NT2/D1 (cell line): ENCODE data around the gene DAB2IP.

Experiments
- DNase-seq: peaks from one replicate; pipeline ENCODE4 v3.0.0-alpha.2; 2011; ENCODE audit warnings: low read depth, low spot score
- H3K27me3 ChIP-seq: 2 replicates; pipeline ENCODE4 v1.6.0; 2011; ENCODE audit warnings: mild to moderate bottlenecking; ENCODE audit not compliant: insufficient read length, insufficient read depth
- H3K36me3 ChIP-seq: 2 replicates; pipeline ENCODE4 v1.6.1; 2011; ENCODE audit warnings: mild to moderate bottlenecking, low read length, mixed read lengths; ENCODE audit not compliant: insufficient read depth, insufficient read length
- H3K4me1 ChIP-seq: 2 replicates; pipeline ENCODE4 v1.5.1; 2011; ENCODE audit not compliant: insufficient read depth, insufficient read length
- H3K4me3 ChIP-seq: 2 replicates; pipeline ENCODE4 v1.5.1; 2011; ENCODE audit warnings: low read depth; ENCODE audit not compliant: insufficient read length
- H3K9ac ChIP-seq: 2 replicates; pipeline ENCODE4 v1.6.0; 2011; ENCODE audit warnings: low read depth; ENCODE audit not compliant: insufficient read length
- H3K9me3 ChIP-seq: 2 replicates; pipeline ENCODE4 v1.5.1; 2011; ENCODE audit warnings: mild to moderate bottlenecking, low read length; ENCODE audit not compliant: insufficient read depth
- SUZ12 ChIP-seq: IDR thresholded peaks from 2 replicates; pipeline ENCODE4 v1.6.1; 2011; ENCODE audit not compliant: insufficient read length, insufficient read depth; ENCODE audit errors: extremely low read depth
- YY1 ChIP-seq: IDR thresholded peaks from 2 replicates; pipeline ENCODE4 v1.6.1; 2011; ENCODE audit not compliant: insufficient read length, insufficient read depth
- ZNF274 ChIP-seq: IDR thresholded peaks from 2 replicates; pipeline ENCODE4 v1.6.1; 2011; ENCODE audit warnings: mild to moderate bottlenecking, low read depth, low read length

Gene DAB2IP

GRCh38 chr9:121783521-121784507 is 132.4 kb downstream of the DAB2IP start:
- TF ChIP-seq SUZ12, result no peak
- no peak for TF ChIP-seq YY1
- TF ChIP-seq ZNF274, result no peak
- DNase-seq, result no peak
- Histone ChIP-seq H3K9me3 (no peaks in the 10 kb centered on the region), H3K27me3 (no peaks in the 10 kb centered on the region), H3K9ac (peak overlapping the region; percentile 38), H3K36me3 (peaks cover 64% of the 10 kb centered on the region), H3K4me3 (no peak overlapping the region), H3K4me1 (peaks cover 39% of the 10 kb centered on the region)

- Histone ChIP-seq H3K4me3 (no peak overlapping the region), H3K36me3 (peaks cover 61% of the 10 kb centered on the region), H3K27me3 (no peaks in the 10 kb centered on the region), H3K9ac (peak overlapping the region; percentile 38), H3K4me1 (peaks cover 41% of the 10 kb centered on the region), H3K9me3 (no peaks in the 10 kb centered on the region)
- TF ChIP-seq ZNF274 (no peak), SUZ12 (no peak), YY1 (no peak)
- no peak for DNase-seq
Measured at GRCh38 chr9:121784731-121785411, 133.4 kb downstream of the DAB2IP start.

- Histone ChIP-seq H3K36me3 (peaks cover 50% of the 10 kb centered on the region), H3K9me3 (no peaks in the 10 kb centered on the region; the same call in 1 of the 2 replicates), H3K9ac (peak overlapping the region; percentile 65), H3K27me3 (no peaks in the 10 kb centered on the region), H3K4me3 (no peak overlapping the region), H3K4me1 (peaks cover 35% of the 10 kb centered on the region)
- TF ChIP-seq YY1 (no peak), ZNF274 (no peak), SUZ12 (no peak)
- no peak for DNase-seq
Measured at GRCh38 chr9:121785673-121786542, 134.5 kb downstream of the DAB2IP start.

GRCh38 chr9:121786543-121786948 is 135.1 kb downstream of the DAB2IP start:
- TF ChIP-seq ZNF274 (no peak), YY1 (no peak), SUZ12 (no peak)
- Histone ChIP-seq H3K4me1 (peaks cover 32% of the 10 kb centered on the region), H3K36me3 (peaks cover 44% of the 10 kb centered on the region), H3K9ac (peak overlapping the region; percentile 65), H3K9me3 (no peaks in the 10 kb centered on the region; the same call in 1 of the 2 replicates), H3K27me3 (no peaks in the 10 kb centered on the region), H3K4me3 (no peak overlapping the region)
- DNase-seq, result no peak

GRCh38 chr9:121786998-121787422 is 135.6 kb downstream of the DAB2IP start:
- peaks cover 39% of the 10 kb centered on the region for H3K36me3 ChIP-seq
- DNase-seq, result no peak
- peaks cover 3% of the 10 kb centered on the region; the same call in 1 of the 2 replicates for H3K9me3 ChIP-seq
- peak overlapping the region; percentile 65 for H3K9ac ChIP-seq
- H3K4me1 ChIP-seq, result peaks cover 32% of the 10 kb centered on the region
- no peak overlapping the region for H3K4me3 ChIP-seq
- TF ChIP-seq SUZ12 (no peak), ZNF274 (no peak), YY1 (no peak)
- H3K27me3 ChIP-seq, result no peaks in the 10 kb centered on the region

- no peak for DNase-seq
- Histone ChIP-seq H3K36me3 (peaks cover 22% of the 10 kb centered on the region), H3K4me3 (no peak overlapping the region), H3K4me1 (peaks cover 23% of the 10 kb centered on the region), H3K27me3 (no peaks in the 10 kb centered on the region), H3K9ac (no peak overlapping the region), H3K9me3 (peaks cover 3% of the 10 kb centered on the region; the same call in 1 of the 2 replicates)
- TF ChIP-seq ZNF274 (no peak), YY1 (no peak), SUZ12 (no peak)
Measured at GRCh38 chr9:121788686-121789366, 137.4 kb downstream of the DAB2IP start.
